HEK293 (cell line): Measurements from ENCODE around the gene SLC44A1.

Source experiments
- CTCF ChIA-PET: fragments of 350-600 bp; formaldehyde crosslinking; extraction: SDS; loops from one replicate; lab custom pipeline; 2021; ENCODE audit warnings: antibody characterized with exemption; lab: Yijun Ruan, JAX
- POLR2A ChIA-PET: fragments of 300-600 bp; formaldehyde crosslinking; extraction: SDS; loops from one replicate; lab custom pipeline; 2020; ENCODE audit warnings: antibody characterized with exemption, inconsistent platforms; lab: Yijun Ruan, JAX
- H3K27ac ChIP-seq: fragments of 200-500 bp; sonication (Bioruptor generic); 2 replicates; pipeline ENCODE4 v1.5.1; 2014; ENCODE audit warnings: low read depth, low read length, control low read depth, inconsistent platforms; ENCODE audit errors: extremely low read depth
- H3K36me3 ChIP-seq, 2 experiments: fragments of 200-500 bp in 1 of 2; sonication (Bioruptor generic) in 1 of 2; 1 replicate in 1 of 2; 2 replicates in 1 of 2; pipeline ENCODE4 v1.5.1; 2014 to 2017; ENCODE audit warnings: inconsistent platforms in 2 of 2, low read length in 2 of 2; ENCODE audit not compliant: control insufficient read depth in 2 of 2, insufficient read depth in 1 of 2
- H3K4me1 ChIP-seq: fragments of 200-500 bp; sonication (Bioruptor generic); 2 replicates; pipeline ENCODE4 v1.5.1; 2014; ENCODE audit warnings: mild to moderate bottlenecking, low read length, inconsistent platforms; ENCODE audit not compliant: control insufficient read depth, insufficient read depth
- H3K4me3 ChIP-seq: 2 replicates; pipeline ENCODE4 v1.5.1; 2011; ENCODE audit warnings: low read depth, mild to moderate bottlenecking, control low read depth, low read length, moderate library complexity
- H3K9me3 ChIP-seq: fragments of 200-500 bp; sonication (Bioruptor generic); 2 replicates; pipeline ENCODE4 v1.5.1; 2014; ENCODE audit warnings: low read depth, low read length, inconsistent platforms; ENCODE audit not compliant: control insufficient read depth, insufficient read depth
- BCL6B ChIP-seq: fragments of 450-650 bp; formaldehyde crosslinking; IDR thresholded peaks from 2 replicates; pipeline ENCODE4 v1.5.1; 2017; ENCODE audit warnings: missing biosample characterization, missing genetic modification characterization
- HOXC10 ChIP-seq: sonication (generic); formaldehyde crosslinking; IDR thresholded peaks from 2 replicates; pipeline ENCODE4 v1.8.1; 2023; ENCODE audit warnings: mild to moderate bottlenecking, missing genetic modification reagents
- KLF1 ChIP-seq: fragments of 450-650 bp; formaldehyde crosslinking; IDR thresholded peaks from 2 replicates; pipeline ENCODE4 v1.5.1; 2016; ENCODE audit warnings: missing biosample characterization, missing genetic modification characterization
- KLF17 ChIP-seq: fragments of 450-650 bp; formaldehyde crosslinking; IDR thresholded peaks from 2 replicates; pipeline ENCODE4 v1.5.1; 2016; ENCODE audit warnings: missing biosample characterization, missing genetic modification characterization
- TRIM28 ChIP-seq: IDR thresholded peaks from 2 replicates; pipeline ENCODE4 v1.6.1; 2011; ENCODE audit warnings: low read length, control low read depth, borderline replicate concordance
- ZBTB21 ChIP-seq: fragments of 450-650 bp; formaldehyde crosslinking; IDR thresholded peaks from 2 replicates; pipeline ENCODE4 v1.5.1; 2017; ENCODE audit warnings: missing biosample characterization, missing genetic modification characterization
- ZEB2 ChIP-seq: fragments of 450-650 bp; formaldehyde crosslinking; IDR thresholded peaks from 2 replicates; pipeline ENCODE4 v1.5.1; 2016; ENCODE audit warnings: missing biosample characterization, missing genetic modification characterization
- ZNF112 ChIP-seq: fragments of 450-650 bp; formaldehyde crosslinking; IDR thresholded peaks from 2 replicates; pipeline ENCODE4 v1.5.0; 2017; ENCODE audit warnings: missing biosample characterization, missing genetic modification characterization
- ZNF155 ChIP-seq: fragments of 450-650 bp; formaldehyde crosslinking; IDR thresholded peaks from 2 replicates; pipeline ENCODE4 v1.5.1; 2016; ENCODE audit warnings: missing biosample characterization, missing genetic modification characterization
- ZNF184 ChIP-seq: fragments of 450-650 bp; IDR thresholded peaks from 2 replicates; pipeline ENCODE4 v1.5.1; 2018; ENCODE audit warnings: missing biosample characterization, mild to moderate bottlenecking, missing genetic modification characterization
- ZNF2 ChIP-seq: fragments of 450-650 bp; formaldehyde crosslinking; IDR thresholded peaks from 2 replicates; pipeline ENCODE4 v1.5.1; 2016; ENCODE audit warnings: missing biosample characterization, missing genetic modification characterization
- ZNF202 ChIP-seq: fragments of 450-650 bp; formaldehyde crosslinking; IDR thresholded peaks from 2 replicates; pipeline ENCODE4 v1.5.1; 2016; ENCODE audit warnings: missing biosample characterization, missing genetic modification characterization, borderline replicate concordance
- ZNF211 ChIP-seq: fragments of 450-650 bp; formaldehyde crosslinking; IDR thresholded peaks from 2 replicates; pipeline ENCODE4 v1.5.1; 2016; ENCODE audit warnings: low read depth, missing biosample characterization, missing genetic modification characterization
- ZNF221 ChIP-seq: fragments of 450-650 bp; formaldehyde crosslinking; IDR thresholded peaks from 2 replicates; pipeline ENCODE4 v1.5.1; 2017; ENCODE audit warnings: missing biosample characterization, missing genetic modification characterization, borderline replicate concordance
- ZNF366 ChIP-seq: fragments of 450-650 bp; formaldehyde crosslinking; conservative IDR thresholded peaks from 2 replicates; pipeline ENCODE4 v1.5.1; 2016; ENCODE audit warnings: missing biosample characterization, missing genetic modification characterization
- ZNF391 ChIP-seq: fragments of 450-650 bp; formaldehyde crosslinking; IDR thresholded peaks from 2 replicates; pipeline ENCODE4 v1.5.1; 2016; ENCODE audit warnings: low read depth, missing biosample characterization, missing genetic modification characterization, borderline replicate concordance
- ZNF423 ChIP-seq: fragments of 450-650 bp; formaldehyde crosslinking; IDR thresholded peaks from 2 replicates; pipeline ENCODE4 v1.5.1; 2016; ENCODE audit warnings: missing biosample characterization, missing genetic modification characterization
- ZNF473 ChIP-seq: fragments of 450-650 bp; formaldehyde crosslinking; IDR thresholded peaks from 2 replicates; pipeline ENCODE4 v1.5.1; 2017; ENCODE audit warnings: missing biosample characterization, missing genetic modification characterization
- ZNF544 ChIP-seq: fragments of 450-650 bp; formaldehyde crosslinking; IDR thresholded peaks from 2 replicates; pipeline ENCODE4 v1.5.0; 2017; ENCODE audit warnings: missing biosample characterization, missing genetic modification characterization
- ZNF549 ChIP-seq: fragments of 450-650 bp; IDR thresholded peaks from 2 replicates; pipeline ENCODE4 v1.5.1; 2018; ENCODE audit warnings: missing biosample characterization, missing genetic modification characterization, mild to moderate bottlenecking, inconsistent platforms, moderate library complexity
- ZNF555 ChIP-seq: fragments of 450-650 bp; formaldehyde crosslinking; conservative IDR thresholded peaks from 2 replicates; pipeline ENCODE4 v1.5.1; 2017; ENCODE audit warnings: missing biosample characterization, mild to moderate bottlenecking, missing genetic modification characterization, inconsistent platforms
- ZNF600 ChIP-seq: fragments of 450-650 bp; formaldehyde crosslinking; IDR thresholded peaks from 2 replicates; pipeline ENCODE4 v1.5.1; 2016; ENCODE audit warnings: missing biosample characterization, missing genetic modification characterization
- ZNF837 ChIP-seq: fragments of 450-650 bp; formaldehyde crosslinking; IDR thresholded peaks from 2 replicates; pipeline ENCODE4 v1.5.1; 2016; ENCODE audit warnings: missing biosample characterization, missing genetic modification characterization
- ZSCAN5A ChIP-seq: fragments of 450-650 bp; formaldehyde crosslinking; IDR thresholded peaks from 2 replicates; pipeline ENCODE4 v1.5.1; 2016; ENCODE audit warnings: missing biosample characterization, missing genetic modification characterization
- TF ChIP-seq, protein P1 (sequence below): fragments of 450-650 bp; formaldehyde crosslinking; IDR thresholded peaks from 2 replicates; pipeline ENCODE4 v1.5.1; 2017; ENCODE audit warnings: missing biosample characterization, missing genetic modification characterization
- TF ChIP-seq, protein P2 (sequence below): fragments of 450-650 bp; formaldehyde crosslinking; IDR thresholded peaks from 2 replicates; pipeline ENCODE4 v1.5.1; 2016; ENCODE audit warnings: missing biosample characterization, missing genetic modification characterization

Gene SLC44A1

GRCh38 chr9:105415662-105415980 lies 171.2 kb downstream of the SLC44A1 start:
- Histone ChIP-seq H3K27ac (no peak overlapping the region), H3K4me3 (no peak overlapping the region), H3K36me3 (no peaks in the 10 kb centered on the region), H3K9me3 (no peaks in the 10 kb centered on the region), H3K4me1 (no peaks in the 10 kb centered on the region)
- ChIA-PET POLR2A (interaction anchor here (0.5 kb wide), 1 partner anchor 554 kb away, joined by 3 read pairs; no protein-coding TSS in a partner anchor), CTCF (interaction anchor here (0.6 to 6.0 kb wide), 38 partner anchors 10 to 647 kb away, joined by 3 to 43 read pairs (median 4); partner anchors contain the start of gene SLC44A1)
- TF ChIP-seq ZNF473 (tag by site-specific recombination) (no peak), ZNF2 (tag by site-specific recombination) (no peak), ZNF112 (no peak), ZEB2 (no peak), ZNF221 (tag by site-specific recombination) (no peak), BCL6B (no peak), ZSCAN5A (tag by site-specific recombination) (no peak), KLF1 (no peak), KLF17 (tag by site-specific recombination) (no peak), ZNF555 (no peak), ZNF202 (tag by site-specific recombination) (no peak), ZNF837 (no peak), ZBTB21 (no peak)
- TF ChIP-seq, protein P1, sequence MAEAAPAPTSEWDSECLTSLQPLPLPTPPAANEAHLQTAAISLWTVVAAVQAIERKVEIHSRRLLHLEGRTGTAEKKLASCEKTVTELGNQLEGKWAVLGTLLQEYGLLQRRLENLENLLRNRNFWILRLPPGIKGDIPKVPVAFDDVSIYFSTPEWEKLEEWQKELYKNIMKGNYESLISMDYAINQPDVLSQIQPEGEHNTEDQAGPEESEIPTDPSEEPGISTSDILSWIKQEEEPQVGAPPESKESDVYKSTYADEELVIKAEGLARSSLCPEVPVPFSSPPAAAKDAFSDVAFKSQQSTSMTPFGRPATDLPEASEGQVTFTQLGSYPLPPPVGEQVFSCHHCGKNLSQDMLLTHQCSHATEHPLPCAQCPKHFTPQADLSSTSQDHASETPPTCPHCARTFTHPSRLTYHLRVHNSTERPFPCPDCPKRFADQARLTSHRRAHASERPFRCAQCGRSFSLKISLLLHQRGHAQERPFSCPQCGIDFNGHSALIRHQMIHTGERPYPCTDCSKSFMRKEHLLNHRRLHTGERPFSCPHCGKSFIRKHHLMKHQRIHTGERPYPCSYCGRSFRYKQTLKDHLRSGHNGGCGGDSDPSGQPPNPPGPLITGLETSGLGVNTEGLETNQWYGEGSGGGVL (tag by site-specific recombination) = no peak

GRCh38 chr9:105416840-105417239 lies 172.4 kb downstream of the SLC44A1 start:
- POLR2A ChIA-PET = no interaction called here
- CTCF ChIA-PET = interaction anchor here (1.1 to 1.9 kb wide), 2 partner anchors 9 to 15 kb away, joined by 3 to 5 read pairs; no protein-coding TSS in a partner anchor

More at GRCh38 chr9:105416840-105417239, 172.4 kb downstream of the SLC44A1 start:
- Histone ChIP-seq H3K4me1 (no peaks in the 10 kb centered on the region), H3K36me3 (no peaks in the 10 kb centered on the region), H3K4me3 (no peak overlapping the region), H3K9me3 (no peaks in the 10 kb centered on the region), H3K27ac (no peak overlapping the region)
- TF ChIP-seq ZNF366 (no peak), ZNF549 (no peak), ZNF544 (tag by site-specific recombination) (no peak), TRIM28 (no peak), ZNF184 (no peak), ZNF423 (tag by site-specific recombination) (no peak), ZNF155 (tag by site-specific recombination) (no peak), ZNF391 (tag by site-specific recombination) (no peak), ZNF600 (tag by site-specific recombination) (no peak), KLF17 (tag by site-specific recombination) (no peak), ZNF211 (tag by site-specific recombination) (no peak), HOXC10 (CRISPR knock-in tag) (no peak), ZNF473 (tag by site-specific recombination) (no peak)
- TF ChIP-seq, protein P2, sequence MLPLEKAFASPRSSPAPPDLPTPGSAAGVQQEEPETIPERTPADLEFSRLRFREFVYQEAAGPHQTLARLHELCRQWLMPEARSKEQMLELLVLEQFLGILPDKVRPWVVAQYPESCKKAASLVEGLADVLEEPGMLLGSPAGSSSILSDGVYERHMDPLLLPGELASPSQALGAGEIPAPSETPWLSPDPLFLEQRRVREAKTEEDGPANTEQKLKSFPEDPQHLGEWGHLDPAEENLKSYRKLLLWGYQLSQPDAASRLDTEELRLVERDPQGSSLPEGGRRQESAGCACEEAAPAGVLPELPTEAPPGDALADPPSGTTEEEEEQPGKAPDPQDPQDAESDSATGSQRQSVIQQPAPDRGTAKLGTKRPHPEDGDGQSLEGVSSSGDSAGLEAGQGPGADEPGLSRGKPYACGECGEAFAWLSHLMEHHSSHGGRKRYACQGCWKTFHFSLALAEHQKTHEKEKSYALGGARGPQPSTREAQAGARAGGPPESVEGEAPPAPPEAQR = no peak
